HK-2 (cell line): ENCODE data around the gene GAN.

Experiments
- DNase-seq: peaks from one replicate; pipeline ENCODE4 v3.0.0-alpha.2; 2018; ENCODE audit not compliant: unreplicated experiment

The GAN gene

GRCh38 chr16:81353895-81354294 lies 39.1 kb downstream of the GAN start:
- no peak for DNase-seq

- DNase-seq, result no peak
Observed at GRCh38 chr16:81357711-81358260, 43.0 kb downstream of the GAN start.

- DNase-seq, result no peak
Observed at GRCh38 chr16:81358860-81359259, 44.1 kb downstream of the GAN start.

GRCh38 chr16:81360135-81360534 lies 45.4 kb downstream of the GAN start:
- DNase-seq, result no peak

- DNase-seq, result no peak
Observed at GRCh38 chr16:81365731-81366130, 51.0 kb downstream of the GAN start.

GRCh38 chr16:81366316-81366932 lies 51.7 kb downstream of the GAN start:
- no peak for DNase-seq

GRCh38 chr16:81367821-81368220 lies 53.1 kb downstream of the GAN start:
- DNase-seq, result no peak

- no peak for DNase-seq
Observed at GRCh38 chr16:81369888-81370504, 55.2 kb downstream of the GAN start.

- no peak for DNase-seq
Observed at GRCh38 chr16:81371106-81371505, 56.3 kb downstream of the GAN start.

- DNase-seq, result no peak
Observed at GRCh38 chr16:81374550-81374949, 59.8 kb downstream of the GAN start.

GRCh38 chr16:81376880-81377279 lies 62.1 kb downstream of the GAN start:
- peak; percentile 42 for DNase-seq

GRCh38 chr16:81378049-81378448 lies 63.3 kb downstream of the GAN start:
- no peak for DNase-seq

- DNase-seq, result no peak
Observed at GRCh38 chr16:81380932-81381331, 66.2 kb downstream of the GAN start.

GRCh38 chr16:81384006-81384405 lies 69.2 kb downstream of the GAN start:
- no peak for DNase-seq

GRCh38 chr16:81385031-81385756 lies 70.4 kb downstream of the GAN start:
- no peak for DNase-seq

- no peak for DNase-seq
Observed at GRCh38 chr16:81388357-81388756, 73.6 kb downstream of the GAN start.

- no peak for DNase-seq
Observed at GRCh38 chr16:81390840-81391239, 76.1 kb downstream of the GAN start.

- no peak for DNase-seq
Observed at GRCh38 chr16:81392011-81392410, 77.2 kb downstream of the GAN start.

- DNase-seq, result no peak
Observed at GRCh38 chr16:81394416-81394815, 79.7 kb downstream of the GAN start.

GRCh38 chr16:81394966-81395655 lies 80.3 kb downstream of the GAN start:
- DNase-seq, result no peak

- no peak for DNase-seq
Observed at GRCh38 chr16:81397058-81397878, 82.5 kb downstream of the GAN start.
